ENCODE data around the gene SRPRA. TPM values are rescaled to one million over a fixed set of nuclear protein-coding genes. Genes with fewer than 3 reads are reported as not detected.

SRPRA gene
- polyA plus RNA-seq, 1 donor (not counting 4 experiments of a cell fraction or from before 2014, with no cell fraction given): 56.0 TPM

DNA sequence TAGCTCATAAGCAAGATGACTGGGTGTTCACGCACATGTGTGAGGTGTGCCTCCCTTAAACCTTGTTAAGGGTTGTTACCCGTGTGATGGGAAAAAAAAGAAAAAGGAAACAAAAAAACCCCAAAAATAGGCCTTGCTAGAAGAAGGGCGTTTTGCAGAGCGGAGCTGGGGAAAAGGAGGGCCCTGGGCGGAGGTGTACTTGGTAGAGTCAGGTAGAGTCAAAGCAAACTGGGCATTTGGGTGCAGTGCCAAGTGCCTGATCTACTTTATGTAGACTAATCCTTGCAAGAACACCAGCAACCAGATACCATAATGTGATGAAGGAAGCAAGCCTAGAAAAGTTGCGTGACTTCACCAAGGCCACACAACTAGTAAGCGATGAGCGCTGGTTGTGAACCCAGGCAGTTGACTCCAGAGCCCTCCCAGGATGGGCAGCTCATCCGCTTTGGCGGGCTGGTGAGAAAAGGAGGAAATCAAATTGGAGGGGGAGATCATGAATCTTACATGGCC is 13.0 kb upstream of the SRPRA start:
- peaks cover 20% of the 10 kb centered on the region for H3K4me1 ChIP-seq (ENCODE audit: control insufficient read depth, extremely low read depth, insufficient read depth, low read length)
- peak overlapping the region; percentile 98 for H3K4me2 ChIP-seq (ENCODE audit: control insufficient read depth, extremely low read depth, insufficient read depth, low read depth, low read length)
- H4K20me1 ChIP-seq (ENCODE audit: control insufficient read depth, extremely low read depth, insufficient read depth, low read length): no peaks in the 10 kb centered on the region
- peak overlapping the region; percentile 84 for H2AFZ ChIP-seq (ENCODE audit: control insufficient read depth, low read length)
- H3K79me2 ChIP-seq (ENCODE audit: control insufficient read depth, insufficient read depth, low read length): no peaks in the 10 kb centered on the region
- dilution Hi-C loops (cut with MboI; ENCODE audit: extremely low pct_ligation_motif_present, low sequenced_read_pairs): no loop called here
- FAIRE-seq (no peak), DNase-seq (ENCODE audit: low read depth, low spot score) (no peak)
- no peaks in the 10 kb centered on the region for H3K9me1 ChIP-seq (ENCODE audit: control insufficient read depth, extremely low read depth, insufficient read depth, low read length)
- TF ChIP-seq EZH2 (IDR thresholded peaks at IDR 0.05; ENCODE audit: low read length): no peak
- TF ChIP-seq, protein P1, sequence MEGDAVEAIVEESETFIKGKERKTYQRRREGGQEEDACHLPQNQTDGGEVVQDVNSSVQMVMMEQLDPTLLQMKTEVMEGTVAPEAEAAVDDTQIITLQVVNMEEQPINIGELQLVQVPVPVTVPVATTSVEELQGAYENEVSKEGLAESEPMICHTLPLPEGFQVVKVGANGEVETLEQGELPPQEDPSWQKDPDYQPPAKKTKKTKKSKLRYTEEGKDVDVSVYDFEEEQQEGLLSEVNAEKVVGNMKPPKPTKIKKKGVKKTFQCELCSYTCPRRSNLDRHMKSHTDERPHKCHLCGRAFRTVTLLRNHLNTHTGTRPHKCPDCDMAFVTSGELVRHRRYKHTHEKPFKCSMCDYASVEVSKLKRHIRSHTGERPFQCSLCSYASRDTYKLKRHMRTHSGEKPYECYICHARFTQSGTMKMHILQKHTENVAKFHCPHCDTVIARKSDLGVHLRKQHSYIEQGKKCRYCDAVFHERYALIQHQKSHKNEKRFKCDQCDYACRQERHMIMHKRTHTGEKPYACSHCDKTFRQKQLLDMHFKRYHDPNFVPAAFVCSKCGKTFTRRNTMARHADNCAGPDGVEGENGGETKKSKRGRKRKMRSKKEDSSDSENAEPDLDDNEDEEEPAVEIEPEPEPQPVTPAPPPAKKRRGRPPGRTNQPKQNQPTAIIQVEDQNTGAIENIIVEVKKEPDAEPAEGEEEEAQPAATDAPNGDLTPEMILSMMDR (optimal IDR thresholded peaks at IDR 0.05 in 1 of 3, IDR thresholded peaks at IDR 0.05 in 1 of 3, conservative IDR thresholded peaks at IDR 0.05 in 1 of 3; ENCODE audit: extremely low read depth in 1 of 3, insufficient read depth in 2 of 3, low read length in 3 of 3): no peak
- H3K9ac ChIP-seq (ENCODE audit: control insufficient read depth, extremely low read depth, insufficient read depth, low read length): no peak overlapping the region
- peaks cover 4 to 5% of the 10 kb centered on the region in 2 experiments for H3K36me3 ChIP-seq (ENCODE audit: control insufficient read depth in 2 of 2, extremely low read depth in 1 of 2, insufficient read depth in 2 of 2, low read length in 2 of 2)
- no peak overlapping the region for H3K27ac ChIP-seq (ENCODE audit: control insufficient read depth, insufficient read depth, low read length)
- no peaks in the 10 kb centered on the region for H3K27me3 ChIP-seq (ENCODE audit: control insufficient read depth, extremely low read depth, insufficient read depth, low read length)
- H3K4me3 ChIP-seq (ENCODE audit: control insufficient read depth in 2 of 3, extremely low read depth in 1 of 3, insufficient read depth in 2 of 3, low read depth in 1 of 3, low read length in 3 of 3): peak overlapping the region in 1 of 3 experiments; percentile 82
- no peaks in the 10 kb centered on the region for H3K9me3 ChIP-seq (ENCODE audit: control insufficient read depth, low read depth, low read length)

DNA sequence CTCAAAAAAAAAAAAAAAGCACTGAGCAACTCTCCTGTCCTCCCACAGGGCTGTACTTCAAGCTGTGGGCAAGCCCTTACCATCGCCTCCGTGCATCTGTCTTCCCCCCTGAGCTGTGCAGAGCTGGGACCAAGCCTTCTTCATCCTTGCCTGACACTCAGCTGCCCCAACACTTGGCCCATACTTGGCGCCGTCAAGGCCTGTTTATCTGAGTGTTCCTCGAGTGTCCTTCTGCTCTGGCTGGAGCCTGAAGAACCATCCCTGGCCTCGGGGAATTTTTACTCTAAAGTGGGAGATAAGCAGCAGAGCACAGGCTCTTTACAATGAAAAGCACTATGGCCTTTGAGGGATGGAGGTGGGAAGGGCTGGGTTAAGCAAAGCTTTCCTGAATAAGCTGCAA is 12.6 kb upstream of the SRPRA start:
- Histone ChIP-seq H2AFZ (ENCODE audit: control insufficient read depth, low read length) (no peak overlapping the region), H3K79me2 (ENCODE audit: control insufficient read depth, insufficient read depth, low read length) (no peaks in the 10 kb centered on the region), H3K4me1 (ENCODE audit: control insufficient read depth, extremely low read depth, insufficient read depth, low read length) (peaks cover 20% of the 10 kb centered on the region), H3K4me3 (ENCODE audit: control insufficient read depth in 2 of 3, extremely low read depth in 1 of 3, insufficient read depth in 2 of 3, low read depth in 1 of 3, low read length in 3 of 3) (no peak overlapping the region), H3K27me3 (ENCODE audit: control insufficient read depth, extremely low read depth, insufficient read depth, low read length) (no peaks in the 10 kb centered on the region), H3K9me3 (ENCODE audit: control insufficient read depth, low read depth, low read length) (no peaks in the 10 kb centered on the region), H3K27ac (ENCODE audit: control insufficient read depth, insufficient read depth, low read length) (no peak overlapping the region), H3K36me3 (ENCODE audit: control insufficient read depth in 2 of 2, extremely low read depth in 1 of 2, insufficient read depth in 2 of 2, low read length in 2 of 2) (peaks cover 4 to 5% of the 10 kb centered on the region in 2 experiments), H4K20me1 (ENCODE audit: control insufficient read depth, extremely low read depth, insufficient read depth, low read length) (no peaks in the 10 kb centered on the region), H3K9ac (ENCODE audit: control insufficient read depth, extremely low read depth, insufficient read depth, low read length) (no peak overlapping the region), H3K4me2 (ENCODE audit: control insufficient read depth, extremely low read depth, insufficient read depth, low read depth, low read length) (no peak overlapping the region), H3K9me1 (ENCODE audit: control insufficient read depth, extremely low read depth, insufficient read depth, low read length) (no peaks in the 10 kb centered on the region)
- FAIRE-seq (no peak), DNase-seq (ENCODE audit: low read depth, low spot score) (no peak)
- no peak for TF ChIP-seq EZH2 (IDR thresholded peaks at IDR 0.05; ENCODE audit: low read length)
- TF ChIP-seq, protein P1 (optimal IDR thresholded peaks at IDR 0.05 in 1 of 3, IDR thresholded peaks at IDR 0.05 in 1 of 3, conservative IDR thresholded peaks at IDR 0.05 in 1 of 3; ENCODE audit: extremely low read depth in 1 of 3, insufficient read depth in 2 of 3, low read length in 3 of 3): no peak
- dilution Hi-C loops (cut with MboI; ENCODE audit: extremely low pct_ligation_motif_present, low sequenced_read_pairs): no loop called here

All from keratinocyte (primary cell).